Hindlimb muscle (tissue), 1 donor: ENCODE measurements around the gene TTLL11. TPM values are rescaled to one million over a fixed set of nuclear protein-coding genes. Genes with fewer than 3 reads are reported as not detected.
"Not testable (repeated sequence)": the region's sequence is repeated elsewhere in the genome, so short reads cannot be mapped to it uniquely, and the experiment has no call there.

Source experiments
- DNase-seq: peaks from one replicate; pipeline ENCODE4 v3.0.0-alpha.2; 2013
- polyA plus RNA-seq: library from polyadenylated mRNA; unstranded; fragments of 120-200 nt; gene quantifications from one replicate; pipeline ENCODE4 v1.2.1, GENCODE V29; 2013; ENCODE audit not compliant: insufficient read length

TTLL11 gene
- polyA plus RNA-seq, 1 donor: 27.9 TPM

DNA sequence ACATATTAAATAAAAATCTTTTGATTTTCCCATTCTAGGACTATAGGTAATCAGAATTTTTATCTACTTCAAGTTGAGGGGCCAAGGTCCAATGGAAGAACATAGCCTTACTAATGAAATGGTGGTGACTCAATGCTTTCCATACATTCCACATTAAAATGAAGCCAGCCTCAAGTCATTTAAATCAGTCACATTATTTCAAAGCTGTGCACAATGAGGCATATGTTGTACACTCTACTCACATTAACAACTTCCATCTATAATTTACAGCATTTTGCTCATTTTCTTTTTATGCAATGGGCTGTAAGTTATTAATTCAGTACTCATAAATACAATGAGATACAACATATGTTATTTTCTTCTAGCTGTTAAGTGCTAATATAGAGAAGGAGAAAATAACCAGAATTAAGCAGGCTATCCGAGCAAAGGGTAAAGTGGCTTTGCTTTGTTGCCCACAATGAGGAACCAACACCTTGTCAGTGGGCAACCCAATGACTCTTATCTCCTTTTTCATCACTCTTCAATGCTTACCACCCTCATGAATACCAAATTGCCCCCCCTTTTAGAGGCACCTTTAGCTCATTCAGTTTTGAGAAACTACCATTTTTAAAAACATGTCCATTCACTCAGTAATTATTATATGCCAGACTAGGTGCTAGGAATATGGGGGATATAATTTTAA lies 52.4 kb downstream of the TTLL11 start:
- no peak for DNase-seq

DNA sequence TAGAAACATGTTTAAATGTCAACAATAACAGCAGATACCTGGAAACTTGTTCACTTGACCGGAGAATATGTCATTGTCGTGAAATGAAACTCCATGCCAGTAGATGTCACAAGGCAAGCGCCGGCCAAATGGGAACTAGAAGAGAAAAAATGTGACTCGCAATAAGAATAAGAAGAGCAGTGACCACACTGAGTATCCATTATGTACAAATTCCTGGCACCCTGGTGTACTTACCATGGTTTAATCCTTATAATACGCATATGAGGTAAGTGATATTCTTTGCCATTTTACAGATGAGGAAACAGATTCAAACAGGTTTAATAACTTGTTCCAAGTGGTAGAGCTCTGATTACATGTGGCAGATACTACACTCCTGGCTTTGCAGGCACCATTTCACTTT lies 53.9 kb downstream of the TTLL11 start:
- DNase-seq: no peak

GRCh38 chr9:122036988-122037387 lies 56.1 kb downstream of the TTLL11 start:
- DNase-seq: no peak

- DNase-seq: no peak
Measured at GRCh38 chr9:122036408-122036807, 56.7 kb downstream of the TTLL11 start.

DNA sequence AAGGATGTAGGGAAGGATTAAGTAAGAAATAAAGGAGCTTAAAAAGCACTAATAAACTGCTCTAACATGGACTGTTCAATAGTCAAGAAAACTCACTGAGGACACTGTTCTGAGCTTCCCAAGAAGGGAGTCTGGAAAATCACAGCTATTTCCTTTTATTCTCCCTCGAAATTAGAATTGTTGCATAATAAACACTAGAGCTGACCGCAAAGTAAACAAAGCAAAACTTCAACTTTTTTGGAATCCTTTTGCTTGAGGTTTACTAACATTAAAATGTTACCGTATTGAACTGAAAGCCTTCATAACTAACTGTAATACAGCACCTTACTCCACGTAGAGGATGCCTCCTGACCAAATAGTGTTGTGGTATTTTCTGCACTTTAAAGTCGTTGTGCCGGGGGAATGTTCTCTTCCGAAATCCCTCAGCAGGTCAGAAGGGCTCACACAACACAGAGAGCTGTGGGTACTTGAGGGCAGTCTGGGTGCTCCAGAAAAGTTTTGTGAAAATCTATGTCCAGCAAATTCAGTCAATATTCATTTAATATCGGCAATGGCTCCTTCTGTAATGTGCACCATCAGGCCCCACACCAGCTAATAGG lies 59.2 kb downstream of the TTLL11 start:
- no peak for DNase-seq

- no peak for DNase-seq
Measured at GRCh38 chr9:122032346-122032745, 60.8 kb downstream of the TTLL11 start.

DNA sequence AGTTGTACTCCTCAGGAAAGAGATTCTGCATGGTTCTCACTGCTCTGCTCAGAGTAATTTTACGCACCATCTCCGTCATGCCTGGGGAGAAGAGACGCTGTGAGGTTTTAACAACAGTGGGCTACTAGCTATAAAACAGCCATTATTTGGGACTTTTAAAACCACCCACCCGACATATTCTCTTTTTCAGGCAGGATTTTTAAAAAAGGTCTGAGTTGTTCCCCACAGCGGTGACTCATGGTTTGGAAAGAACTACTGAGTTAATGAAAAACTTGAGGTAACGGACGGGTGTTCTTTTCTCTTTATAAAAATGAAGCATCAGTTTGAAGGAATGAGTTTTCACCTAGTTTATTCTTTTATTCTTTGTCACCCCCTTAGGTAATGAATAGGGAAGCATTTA lies 61.3 kb downstream of the TTLL11 start:
- no peak for DNase-seq

- no peak for DNase-seq
Measured at GRCh38 chr9:122031157-122031556, 62.0 kb downstream of the TTLL11 start.

GRCh38 chr9:122030357-122030756 lies 62.8 kb downstream of the TTLL11 start:
- DNase-seq: no peak

- DNase-seq: no peak
Measured at GRCh38 chr9:122029898-122030297, 63.2 kb downstream of the TTLL11 start.

GRCh38 chr9:122028089-122028488 lies 65.0 kb downstream of the TTLL11 start:
- DNase-seq: no peak

DNA sequence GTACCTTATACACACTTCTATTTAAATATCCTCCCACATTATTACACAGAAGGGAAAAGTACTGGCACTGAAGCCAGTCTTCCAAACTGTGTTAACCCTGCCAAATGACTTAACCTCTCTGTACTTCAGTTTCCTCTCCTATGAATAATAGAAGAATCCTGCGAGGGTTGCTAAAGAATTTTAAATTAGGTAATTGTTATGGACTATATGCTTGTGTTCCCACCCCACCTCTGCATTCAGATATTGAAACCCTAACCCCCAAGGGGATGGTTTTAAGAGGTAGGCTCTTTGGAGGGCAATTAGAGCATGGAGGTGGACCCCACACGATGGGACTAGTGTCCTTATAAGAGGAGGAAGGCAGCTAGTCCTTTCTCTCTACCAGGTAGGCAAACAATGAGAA lies 72.7 kb downstream of the TTLL11 start:
- DNase-seq: no peak

- peak; percentile 63 for DNase-seq
Measured at GRCh38 chr9:122016744-122017143, 76.4 kb downstream of the TTLL11 start.

DNA sequence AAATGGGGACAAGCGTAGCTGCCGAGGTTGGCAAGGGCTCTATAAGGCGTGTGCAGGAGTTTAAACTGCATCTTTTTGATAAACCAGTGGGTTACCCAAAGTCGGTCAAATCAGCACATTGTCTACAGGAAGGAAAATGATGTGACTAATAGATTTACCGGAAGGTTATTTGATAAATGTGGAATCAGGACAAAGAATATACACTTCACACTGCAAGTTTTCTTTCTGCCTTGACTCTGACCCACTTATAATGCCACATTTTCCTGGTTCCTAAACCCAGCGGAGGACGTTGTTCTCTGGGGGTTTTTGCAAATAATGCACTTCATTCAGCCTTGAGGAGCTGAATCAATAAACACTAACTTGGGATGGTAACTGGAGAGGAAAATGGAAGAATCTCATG lies 76.8 kb downstream of the TTLL11 start:
- DNase-seq: no peak

DNA sequence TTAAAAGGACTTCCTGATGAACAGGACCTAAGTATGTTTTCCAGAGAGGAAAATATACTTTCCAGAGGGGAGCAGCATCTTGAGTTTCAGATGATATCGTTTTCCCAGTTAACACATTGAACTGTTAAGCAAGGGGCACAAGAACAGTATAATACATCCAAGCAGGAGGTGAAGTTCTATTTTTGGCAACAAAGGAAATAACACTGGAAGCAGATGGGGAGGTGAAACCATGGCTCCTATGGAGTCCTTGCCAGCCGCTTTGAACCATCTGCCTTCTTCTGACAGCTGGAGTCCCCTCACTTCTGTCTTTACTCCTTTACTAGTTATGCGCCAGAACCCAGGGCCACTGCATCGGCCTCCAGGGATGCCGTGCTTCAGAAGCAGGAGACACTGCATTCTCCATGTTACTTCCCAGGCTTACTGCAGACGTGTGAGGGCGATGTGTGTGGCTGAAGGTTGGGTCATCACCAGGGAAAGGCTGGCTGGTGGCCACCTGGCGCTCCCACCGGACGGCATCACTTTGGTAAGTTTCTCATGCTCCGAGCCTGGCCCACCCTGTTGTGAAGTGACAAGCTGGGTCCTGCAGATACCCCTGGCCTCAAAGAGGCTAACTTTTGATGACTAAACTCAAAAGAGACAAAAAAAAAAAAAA lies 77.8 kb downstream of the TTLL11 start:
- no peak for DNase-seq

GRCh38 chr9:122011818-122012498 lies 81.2 kb downstream of the TTLL11 start:
- no peak for DNase-seq

GRCh38 chr9:122008559-122008958 lies 84.5 kb downstream of the TTLL11 start:
- no peak for DNase-seq

GRCh38 chr9:122007837-122008236 lies 85.3 kb downstream of the TTLL11 start:
- no peak for DNase-seq

GRCh38 chr9:122005597-122005996 lies 87.5 kb downstream of the TTLL11 start:
- no peak for DNase-seq

DNA sequence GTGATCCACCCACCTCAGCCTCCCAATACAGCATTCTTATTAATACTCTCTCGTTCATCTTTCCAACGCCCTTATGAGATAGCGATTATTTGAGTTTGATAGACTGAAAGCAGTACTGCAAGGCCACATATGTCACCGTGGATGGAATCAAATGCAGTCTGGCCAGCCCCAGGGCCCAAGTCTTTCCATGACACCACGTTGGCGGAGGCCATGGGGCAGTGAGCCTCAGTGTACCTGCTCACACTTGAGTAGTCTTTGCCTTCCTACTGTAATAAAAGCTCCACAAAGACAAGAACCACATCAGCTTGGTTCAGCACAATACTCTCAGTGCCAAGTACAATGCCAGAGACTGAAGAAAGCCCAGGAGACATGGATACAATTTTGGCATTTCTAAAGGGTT lies 88.5 kb downstream of the TTLL11 start:
- no peak for DNase-seq

GRCh38 chr9:122001491-122002201 lies 91.5 kb downstream of the TTLL11 start:
- DNase-seq: no peak

- DNase-seq: not testable (repeated sequence)
Measured at GRCh38 chr9:122000526-122000925, 92.6 kb downstream of the TTLL11 start.

DNA sequence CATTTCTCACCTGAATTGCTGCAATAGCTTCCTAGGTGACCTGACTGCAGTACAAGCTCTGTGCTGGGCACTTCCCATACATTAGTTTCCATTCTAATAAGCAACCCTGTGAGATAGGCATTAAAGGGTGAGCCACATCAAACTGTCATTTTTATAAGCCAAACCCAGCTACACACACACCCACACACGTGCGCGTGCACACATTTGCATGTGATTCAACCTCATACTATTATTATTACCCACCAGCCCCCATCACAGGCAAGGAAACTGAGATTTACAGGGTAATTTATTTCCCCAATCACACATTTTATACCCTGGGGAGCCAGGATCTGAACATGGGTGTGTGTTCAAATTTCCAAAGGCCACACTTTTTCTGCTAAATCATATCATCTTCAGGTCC lies 93.6 kb downstream of the TTLL11 start:
- DNase-seq: no peak
